NB4 (cell line): Measurements from ENCODE around the gene RUVBL2.
"Not testable (repeated sequence)": the region's sequence is repeated elsewhere in the genome, so short reads cannot be mapped to it uniquely, and the experiment has no call there.

Experiments
- DNase-seq: peaks from one replicate; pipeline ENCODE4 v3.0.0; 2010; ENCODE audit warnings: low read depth
- H3K4me3 ChIP-seq: one replicate; pipeline ENCODE4 v1.5.1; 2011; ENCODE audit warnings: mild to moderate bottlenecking, low read depth, low read length, moderate library complexity
- MYC ChIP-seq: IDR thresholded peaks from 2 replicates; pipeline ENCODE4 v1.6.1; 2011; ENCODE audit warnings: low read depth, low read length
- POLR2A ChIP-seq: IDR thresholded peaks from 2 replicates; pipeline ENCODE4 v1.6.1; 2011; ENCODE audit warnings: mild to moderate bottlenecking; ENCODE audit not compliant: insufficient read length; ENCODE audit errors: extremely low read depth
- TF ChIP-seq, protein P1 (sequence below): IDR thresholded peaks from one replicate; pipeline ENCODE4 v1.5.1; 2012; ENCODE audit warnings: low read depth, low read length
- TF ChIP-seq, protein P2 (sequence below): IDR thresholded peaks from 2 replicates; pipeline ENCODE4 v1.6.1; 2011; ENCODE audit warnings: low read depth, low read length

The RUVBL2 gene

GRCh38 chr19:49022116-49022515 is 28.4 kb downstream of the RUVBL2 start:
- DNase-seq: no peak
- TF ChIP-seq, protein P1, sequence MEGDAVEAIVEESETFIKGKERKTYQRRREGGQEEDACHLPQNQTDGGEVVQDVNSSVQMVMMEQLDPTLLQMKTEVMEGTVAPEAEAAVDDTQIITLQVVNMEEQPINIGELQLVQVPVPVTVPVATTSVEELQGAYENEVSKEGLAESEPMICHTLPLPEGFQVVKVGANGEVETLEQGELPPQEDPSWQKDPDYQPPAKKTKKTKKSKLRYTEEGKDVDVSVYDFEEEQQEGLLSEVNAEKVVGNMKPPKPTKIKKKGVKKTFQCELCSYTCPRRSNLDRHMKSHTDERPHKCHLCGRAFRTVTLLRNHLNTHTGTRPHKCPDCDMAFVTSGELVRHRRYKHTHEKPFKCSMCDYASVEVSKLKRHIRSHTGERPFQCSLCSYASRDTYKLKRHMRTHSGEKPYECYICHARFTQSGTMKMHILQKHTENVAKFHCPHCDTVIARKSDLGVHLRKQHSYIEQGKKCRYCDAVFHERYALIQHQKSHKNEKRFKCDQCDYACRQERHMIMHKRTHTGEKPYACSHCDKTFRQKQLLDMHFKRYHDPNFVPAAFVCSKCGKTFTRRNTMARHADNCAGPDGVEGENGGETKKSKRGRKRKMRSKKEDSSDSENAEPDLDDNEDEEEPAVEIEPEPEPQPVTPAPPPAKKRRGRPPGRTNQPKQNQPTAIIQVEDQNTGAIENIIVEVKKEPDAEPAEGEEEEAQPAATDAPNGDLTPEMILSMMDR: no peak
- TF ChIP-seq MYC (no peak), POLR2A (no peak)
- TF ChIP-seq, protein P2, sequence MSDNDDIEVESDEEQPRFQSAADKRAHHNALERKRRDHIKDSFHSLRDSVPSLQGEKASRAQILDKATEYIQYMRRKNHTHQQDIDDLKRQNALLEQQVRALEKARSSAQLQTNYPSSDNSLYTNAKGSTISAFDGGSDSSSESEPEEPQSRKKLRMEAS: no peak
- H3K4me3 ChIP-seq: no peak overlapping the region

- not testable (repeated sequence) for H3K4me3 ChIP-seq, DNase-seq
Measured at GRCh38 chr19:49024233-49024632, 30.5 kb downstream of the RUVBL2 start, which contains the start of gene CGB3. CGB3 (minus strand) TSS chr19:49024333; CDS start chr19:49023971, 362 bp downstream.

DNA sequence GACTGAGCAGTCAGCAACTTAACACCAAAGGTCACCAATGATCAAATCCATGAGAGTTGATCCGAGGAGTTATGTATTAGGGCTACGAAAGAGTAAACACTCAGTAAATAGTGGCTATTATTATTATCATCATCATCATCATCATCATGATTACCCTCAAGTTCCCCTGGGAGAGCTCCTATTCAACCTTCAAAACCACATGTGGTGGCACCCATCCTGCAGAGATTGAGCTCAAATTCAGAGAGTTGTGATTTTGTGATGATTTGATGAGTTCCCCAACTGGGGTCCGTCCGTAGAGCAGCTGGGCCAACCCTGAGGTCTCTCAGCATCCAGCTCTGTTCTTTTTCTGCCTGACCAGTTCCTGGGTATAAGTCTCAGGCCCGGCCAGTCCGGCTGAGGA is 31.4 kb downstream of the RUVBL2 start:
- not testable (repeated sequence) for DNase-seq, H3K4me3 ChIP-seq

- not testable (repeated sequence) for H3K4me3 ChIP-seq, DNase-seq
Measured at GRCh38 chr19:49025599-49025998, 31.9 kb downstream of the RUVBL2 start.

GRCh38 chr19:49028686-49029085 is 35.0 kb downstream of the RUVBL2 start:
- not testable (repeated sequence) for H3K4me3 ChIP-seq, DNase-seq

GRCh38 chr19:49029749-49030148 is 36.1 kb downstream of the RUVBL2 start:
- DNase-seq, H3K4me3 ChIP-seq: not testable (repeated sequence)

DNA sequence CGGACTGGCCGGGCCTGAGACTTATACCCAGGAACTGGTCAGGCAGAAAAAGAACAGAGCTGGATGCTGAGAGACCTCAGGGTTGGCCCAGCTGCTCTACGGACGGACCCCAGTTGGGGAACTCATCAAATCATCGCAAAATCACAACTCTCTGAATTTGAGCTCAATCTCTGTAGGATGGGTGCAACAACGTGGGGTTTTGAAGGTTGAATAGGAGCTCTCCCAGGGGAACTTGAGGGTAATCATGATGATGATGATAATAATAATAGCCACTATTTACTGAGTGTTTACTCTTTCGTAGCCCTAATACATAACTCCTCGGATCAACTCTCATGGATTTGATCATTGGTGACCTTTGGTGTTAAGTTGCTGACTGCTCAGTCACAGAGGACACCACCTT is 36.6 kb downstream of the RUVBL2 start:
- not testable (repeated sequence) for DNase-seq, H3K4me3 ChIP-seq

- not testable (repeated sequence) for DNase-seq, H3K4me3 ChIP-seq
- TF ChIP-seq, protein P1: peak; percentile 34
Measured at GRCh38 chr19:49031642-49032301, 38.1 kb downstream of the RUVBL2 start, which contains the start of gene CGB2. CGB2 (plus strand) TSS chr19:49031890; CDS start chr19:49032096, 206 bp downstream.

GRCh38 chr19:49036815-49037214 is 43.1 kb downstream of the RUVBL2 start, which contains the start of gene CGB1:
CGB1 (minus strand) TSS chr19:49036895; CDS start chr19:49036711, 184 bp downstream.
- not testable (repeated sequence) for H3K4me3 ChIP-seq
- peak; percentile 45 for DNase-seq
- TF ChIP-seq, protein P1: peak; percentile 67

- not testable (repeated sequence) for H3K4me3 ChIP-seq, DNase-seq
Measured at GRCh38 chr19:49038111-49038510, 44.4 kb downstream of the RUVBL2 start.

DNA sequence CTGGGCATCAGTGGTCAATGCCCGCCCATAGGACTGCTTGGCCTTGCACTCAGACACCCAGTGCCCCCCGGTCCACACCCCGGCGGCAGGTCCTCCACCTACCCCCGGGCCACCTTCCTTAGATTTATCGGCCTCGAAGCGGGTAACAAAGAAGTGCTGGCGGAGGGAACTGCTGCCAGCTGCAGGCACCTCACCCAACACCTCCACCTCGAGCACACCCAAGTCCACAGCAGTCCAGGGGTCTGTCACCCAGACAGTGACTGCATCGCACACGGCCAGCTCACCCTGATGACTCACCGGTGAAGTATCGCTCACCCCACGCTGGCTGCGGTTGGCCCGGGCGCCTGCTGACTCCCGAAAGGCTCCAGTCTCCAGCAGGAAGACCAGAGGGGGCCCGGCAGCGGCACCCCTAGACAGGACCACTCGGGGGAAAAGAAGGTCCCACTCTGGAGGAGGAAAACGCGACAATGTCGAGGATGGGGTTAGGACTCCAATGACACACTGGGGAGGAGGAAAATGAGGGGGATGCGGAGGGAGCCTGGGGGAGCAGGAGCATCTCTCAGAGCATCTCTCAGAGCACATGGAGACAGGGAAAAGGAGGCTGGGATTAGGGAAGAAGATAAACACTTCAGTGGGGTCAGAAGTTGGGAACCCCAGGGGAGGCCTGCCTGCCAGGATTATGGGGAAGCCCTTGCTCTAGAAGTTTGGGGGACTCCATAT is 45.0 kb downstream of the RUVBL2 start:
- H3K4me3 ChIP-seq, DNase-seq: not testable (repeated sequence)

GRCh38 chr19:49039736-49040135 is 46.0 kb downstream of the RUVBL2 start:
- not testable (repeated sequence) for DNase-seq, H3K4me3 ChIP-seq
